Thyroid gland (tissue), 4 donors: ENCODE results near the gene ZNF202.

Source experiments
- POLR2A ChIP-seq, 2 donors: fragments of 450-650 bp; IDR thresholded peaks; one replicate each; pipeline ENCODE4 v1.6.1; 2017; ENCODE audit warnings: antibody characterized with exemption in 2 of 2, mild to moderate bottlenecking in 2 of 2, moderate library complexity in 1 of 2
- TF ChIP-seq, protein P1 (sequence below), 6 experiments: fragments of 200-600 bp in 3 of 6; fragments of 450-650 bp in 3 of 6; sonication (generic) in 3 of 6; IDR thresholded peaks; one replicate each; pipeline ENCODE4 v1.5.1; 2016 to 2019; ENCODE audit warnings: antibody characterized with exemption in 6 of 6, mild to moderate bottlenecking in 2 of 6, inconsistent platforms in 1 of 6, moderate library complexity in 1 of 6

DNA sequence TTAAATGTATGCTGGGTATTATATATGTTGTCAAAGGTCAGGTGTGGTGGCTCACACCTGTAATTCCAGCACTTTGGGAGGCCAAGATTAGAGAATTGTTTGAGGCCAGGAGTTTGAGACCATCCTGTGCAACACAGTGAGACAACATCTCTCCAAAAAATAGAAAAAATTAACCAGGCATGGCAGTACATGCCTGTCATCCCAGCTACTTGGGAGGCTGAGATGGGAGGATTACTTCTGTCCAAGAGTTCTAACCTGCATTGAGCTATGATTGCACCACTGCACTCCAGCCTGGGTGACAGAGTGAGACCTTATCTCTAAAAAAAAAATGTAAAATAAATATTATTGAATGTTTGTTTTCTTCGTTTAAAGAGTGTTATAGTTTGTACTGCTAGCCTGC is 24.1 kb upstream of the ZNF202 start:
- TF ChIP-seq POLR2A (IDR thresholded peaks at IDR 0.05) = no peak
- TF ChIP-seq, protein P1, sequence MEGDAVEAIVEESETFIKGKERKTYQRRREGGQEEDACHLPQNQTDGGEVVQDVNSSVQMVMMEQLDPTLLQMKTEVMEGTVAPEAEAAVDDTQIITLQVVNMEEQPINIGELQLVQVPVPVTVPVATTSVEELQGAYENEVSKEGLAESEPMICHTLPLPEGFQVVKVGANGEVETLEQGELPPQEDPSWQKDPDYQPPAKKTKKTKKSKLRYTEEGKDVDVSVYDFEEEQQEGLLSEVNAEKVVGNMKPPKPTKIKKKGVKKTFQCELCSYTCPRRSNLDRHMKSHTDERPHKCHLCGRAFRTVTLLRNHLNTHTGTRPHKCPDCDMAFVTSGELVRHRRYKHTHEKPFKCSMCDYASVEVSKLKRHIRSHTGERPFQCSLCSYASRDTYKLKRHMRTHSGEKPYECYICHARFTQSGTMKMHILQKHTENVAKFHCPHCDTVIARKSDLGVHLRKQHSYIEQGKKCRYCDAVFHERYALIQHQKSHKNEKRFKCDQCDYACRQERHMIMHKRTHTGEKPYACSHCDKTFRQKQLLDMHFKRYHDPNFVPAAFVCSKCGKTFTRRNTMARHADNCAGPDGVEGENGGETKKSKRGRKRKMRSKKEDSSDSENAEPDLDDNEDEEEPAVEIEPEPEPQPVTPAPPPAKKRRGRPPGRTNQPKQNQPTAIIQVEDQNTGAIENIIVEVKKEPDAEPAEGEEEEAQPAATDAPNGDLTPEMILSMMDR (IDR thresholded peaks at IDR 0.05) = no peak
